D341Med (cell line): ENCODE data around the gene BTBD16.

ENCODE experiments used
- DNase-seq: peaks from one replicate; pipeline ENCODE4 v3.0.0; 2012; ENCODE audit warnings: low spot score

Gene BTBD16

DNA sequence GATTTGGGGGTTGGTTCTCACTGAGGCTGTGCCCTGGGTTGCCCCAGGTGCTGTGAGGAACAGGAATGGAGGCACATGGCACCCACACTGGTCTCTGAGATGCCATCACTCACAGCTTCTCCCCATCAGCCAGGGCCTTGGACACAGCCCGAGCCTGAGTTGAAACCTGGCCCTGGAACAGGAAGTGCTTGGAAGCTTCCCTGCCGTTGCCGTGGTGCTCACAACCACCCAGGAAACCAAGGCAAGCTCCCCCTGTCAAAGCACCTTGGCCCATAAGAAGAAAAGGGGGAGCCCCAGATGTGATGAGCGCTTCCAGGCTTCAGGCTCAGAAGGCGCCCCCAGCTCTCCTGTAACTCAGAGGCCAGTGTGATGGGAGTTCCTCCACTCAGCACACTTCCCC, at the start of gene BTBD16:
Gene BTBD16, plus strand, starts transcription at position 221 of the 400 bp plus-strand sequence. CDS start 3,786 bp downstream, outside the sequence.
- no peak for DNase-seq

DNA sequence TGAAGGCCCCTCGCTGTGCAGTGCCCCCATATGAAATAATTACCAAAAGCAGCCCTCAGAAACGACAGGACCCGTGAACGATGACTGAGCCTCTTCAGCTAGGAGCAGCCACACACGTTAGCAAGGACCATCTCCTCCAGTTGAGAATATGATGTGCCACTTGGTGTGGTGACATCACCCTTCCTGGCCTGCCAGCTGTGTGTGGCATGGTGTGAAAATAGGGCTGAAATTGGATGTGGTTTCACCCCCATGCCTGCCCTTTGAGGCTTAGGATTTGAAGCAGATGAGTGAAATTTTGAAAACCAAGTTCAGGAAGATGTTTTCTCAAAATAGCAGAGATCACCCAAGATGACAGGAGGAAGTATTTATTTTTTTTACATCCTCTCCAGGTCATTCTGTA, 49.1 kb upstream of the BTBD16 start:
- no peak for DNase-seq

DNA sequence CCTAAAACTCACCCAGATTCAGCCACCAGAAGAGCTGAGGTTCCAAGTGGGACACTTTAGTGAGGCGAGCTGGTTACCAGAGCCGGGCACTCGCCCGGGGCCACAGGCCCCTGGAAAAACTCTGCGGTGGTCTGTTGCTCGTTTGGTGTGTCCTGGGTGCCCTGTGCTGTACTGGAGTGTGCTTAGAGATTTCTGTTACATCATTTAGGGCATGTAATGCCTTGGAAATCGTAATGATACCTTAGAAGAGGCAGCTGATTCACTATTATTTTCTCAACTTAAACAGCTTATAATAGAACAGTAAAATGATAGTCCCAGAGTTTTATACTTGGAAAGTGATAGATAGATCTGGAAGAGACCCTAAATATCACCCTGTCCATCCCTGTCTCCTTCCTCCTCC, 48.5 kb upstream of the BTBD16 start:
- no peak for DNase-seq

DNA sequence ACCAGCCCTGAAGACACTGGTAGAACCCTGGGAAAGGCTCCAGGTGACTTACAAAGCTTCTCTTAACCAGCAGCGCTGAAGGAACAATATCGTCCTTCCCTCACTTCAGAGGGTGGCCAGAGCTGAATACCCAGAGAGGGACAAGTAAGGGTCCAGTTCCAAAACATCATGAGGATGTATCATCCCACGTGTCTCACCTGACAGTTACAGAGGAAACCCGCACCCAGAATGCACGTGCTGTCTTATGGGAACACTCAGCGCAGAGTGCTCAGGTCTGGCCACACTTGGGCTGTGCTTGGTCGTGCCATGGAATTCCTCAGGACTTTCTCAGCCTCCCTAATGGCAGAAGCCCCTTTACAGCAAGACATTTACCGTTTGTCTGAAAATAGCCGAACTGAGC, 46.9 kb upstream of the BTBD16 start:
- no peak for DNase-seq

DNA sequence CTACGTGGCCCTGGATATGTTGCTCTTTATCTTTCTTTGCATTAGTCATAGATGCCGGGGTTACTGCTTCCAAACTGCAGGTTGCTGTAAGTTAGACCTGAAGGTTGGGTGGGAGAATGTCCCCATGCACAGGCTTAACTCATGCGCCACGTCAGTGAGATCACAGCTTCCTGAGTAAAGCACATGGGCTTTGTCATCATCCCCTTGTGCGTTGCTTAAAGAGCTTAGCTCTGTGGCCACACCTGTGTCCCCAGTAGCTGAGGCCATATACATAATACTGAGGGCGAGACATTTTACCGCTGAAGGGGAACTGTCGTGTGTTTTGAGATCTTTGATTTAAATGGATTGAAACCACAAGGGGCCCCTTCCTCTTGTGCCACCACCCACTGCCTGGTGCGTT, 45.8 kb upstream of the BTBD16 start:
- DNase-seq = no peak

DNA sequence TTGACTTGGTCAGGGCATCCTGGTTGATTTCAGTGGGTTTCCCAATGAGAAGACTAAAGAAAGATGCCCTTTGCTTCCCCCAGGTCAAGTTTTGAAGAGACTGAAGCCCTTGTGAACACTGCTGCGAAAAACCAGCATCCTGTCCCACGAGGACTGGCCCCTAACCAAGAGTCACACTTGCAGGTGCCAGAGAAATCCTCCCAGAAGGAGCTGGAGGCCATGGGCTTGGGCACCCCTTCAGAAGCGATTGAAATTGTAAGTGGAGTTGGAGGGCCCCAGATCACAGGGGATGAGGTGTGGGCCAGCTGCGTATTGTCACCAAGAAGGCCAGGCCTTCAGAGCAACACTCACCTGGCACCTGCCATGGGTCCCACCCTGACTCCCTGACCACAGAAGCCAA, 43.3 kb upstream of the BTBD16 start:
- DNase-seq = no peak

DNA sequence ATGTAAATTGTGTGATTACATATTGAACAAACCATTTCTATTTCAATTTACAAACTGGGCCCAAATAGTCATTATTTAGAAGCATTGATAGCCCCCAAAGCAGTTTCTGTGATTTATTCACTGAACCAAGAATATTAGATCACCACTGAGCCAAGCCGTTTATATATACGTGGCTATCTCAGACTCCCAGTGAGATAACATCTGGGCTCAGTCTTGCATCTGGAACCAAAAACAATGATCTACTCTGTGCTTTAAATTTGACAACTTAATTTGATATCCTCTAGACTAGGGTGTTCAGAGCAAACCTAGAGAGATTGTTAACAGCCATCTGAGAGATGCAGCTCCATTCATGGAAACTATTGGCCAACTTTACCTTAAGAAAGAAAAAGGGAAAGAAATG, 41.4 kb upstream of the BTBD16 start:
- DNase-seq = no peak

DNA sequence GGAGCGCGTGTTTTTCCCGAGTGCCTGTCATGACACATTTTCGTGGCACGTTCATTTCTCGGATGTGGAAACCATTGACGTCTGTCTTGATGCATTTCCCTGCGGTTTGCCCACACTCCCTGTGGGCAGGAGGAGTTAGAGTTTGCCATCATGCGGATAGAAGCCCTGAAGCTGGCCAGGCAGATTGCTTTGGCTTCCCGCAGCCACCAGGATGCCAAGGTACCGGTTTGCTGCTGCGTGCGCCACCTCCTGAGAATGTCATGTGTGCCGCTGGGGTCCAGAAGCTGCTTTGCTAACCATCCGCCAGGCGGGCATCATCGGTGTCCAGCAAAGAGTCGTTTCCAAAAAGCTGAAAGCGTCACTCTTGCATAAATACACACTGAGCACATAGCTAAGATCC, 40.9 kb upstream of the BTBD16 start:
- DNase-seq = no peak

DNA sequence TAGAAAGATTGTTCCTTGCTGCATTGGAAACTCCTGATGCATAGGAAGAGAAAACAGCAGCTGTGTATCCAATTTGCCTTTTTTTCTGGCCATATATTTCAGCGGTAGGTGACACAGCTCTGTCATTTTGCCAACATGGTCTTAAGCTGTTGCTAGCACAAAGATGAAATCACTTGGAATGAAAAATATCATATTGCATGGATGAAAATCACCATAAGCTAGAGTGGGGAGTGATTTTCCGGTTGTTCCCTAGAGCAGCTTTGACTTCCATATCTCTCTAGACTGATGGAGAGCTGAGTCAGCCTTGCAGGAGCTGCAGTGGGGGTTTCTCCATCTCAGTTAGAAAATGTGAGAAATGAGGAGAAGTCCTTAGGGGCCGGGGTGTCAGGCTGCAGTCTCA, 38.3 kb upstream of the BTBD16 start:
- DNase-seq = no peak

DNA sequence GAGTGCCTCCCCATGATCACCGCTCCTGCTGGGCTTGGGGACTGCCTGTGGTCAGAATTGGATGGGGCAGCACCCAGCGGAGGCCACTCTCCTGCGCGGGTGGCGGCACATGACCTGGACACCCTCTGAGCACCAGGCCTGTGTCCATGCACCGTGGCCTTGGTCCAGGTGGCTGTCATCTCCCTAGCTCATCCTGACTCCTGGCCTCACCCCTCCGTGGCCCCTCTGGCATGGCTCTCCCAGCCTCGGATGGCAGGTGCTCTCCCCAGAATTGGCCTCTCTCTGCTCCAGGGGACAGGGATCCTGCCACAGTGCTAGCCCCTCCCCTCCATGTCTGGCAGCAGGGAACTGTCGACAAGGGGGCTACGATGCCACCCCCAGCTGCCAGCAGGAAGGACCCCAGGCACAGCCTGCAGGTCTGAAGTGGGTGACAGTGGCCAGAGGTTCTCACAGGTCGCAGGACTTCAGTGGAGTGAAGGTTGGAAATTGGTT, 37.2 kb upstream of the BTBD16 start:
- no peak for DNase-seq

DNA sequence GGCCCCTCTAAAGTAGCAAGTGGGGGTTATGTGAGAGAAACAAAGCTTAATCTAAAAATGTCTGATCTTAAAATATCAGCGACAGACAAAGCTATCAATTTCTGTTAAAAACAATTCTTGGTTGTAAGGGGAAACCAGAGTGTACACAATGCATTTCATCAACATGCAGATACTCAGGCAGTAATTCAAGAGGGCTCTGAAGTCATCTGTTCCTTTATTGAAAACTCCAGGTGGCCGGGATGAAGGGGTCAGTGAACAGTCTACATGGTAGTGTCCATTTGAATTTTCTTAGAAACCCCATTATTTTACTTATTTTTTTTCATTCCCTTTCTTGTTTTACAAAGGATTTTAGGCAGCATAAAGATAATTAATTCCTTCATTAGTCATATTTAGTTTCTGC, 36.7 kb upstream of the BTBD16 start:
- DNase-seq = no peak

DNA sequence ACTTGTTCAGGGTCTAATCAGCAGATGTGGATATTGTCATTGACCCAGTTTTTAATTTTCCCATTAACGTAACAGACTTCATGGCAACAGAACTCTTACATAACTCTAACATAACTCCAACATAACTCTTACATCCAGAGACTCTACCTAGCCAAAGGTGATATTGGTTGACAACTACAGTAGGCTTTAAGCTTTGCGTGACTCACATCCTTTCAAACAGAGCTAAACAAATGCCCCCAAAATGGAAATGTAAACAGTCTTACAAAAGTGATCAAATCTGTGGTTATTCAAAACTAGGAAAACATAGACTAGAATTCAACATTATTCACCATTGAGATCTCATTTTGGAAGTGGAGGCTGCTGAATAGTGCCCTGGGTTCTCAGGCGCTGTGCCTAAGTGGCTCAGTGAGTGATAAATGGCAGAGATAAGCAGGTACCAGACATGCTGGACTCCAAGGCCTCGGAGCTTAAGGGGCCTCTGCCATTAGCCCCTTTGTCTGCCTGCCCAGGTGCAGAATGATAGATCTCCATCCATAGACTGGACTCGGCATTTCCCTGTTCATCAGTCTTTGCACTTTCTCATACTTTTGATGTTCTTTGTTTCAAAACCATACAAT, 34.3 kb upstream of the BTBD16 start:
- DNase-seq = no peak

DNA sequence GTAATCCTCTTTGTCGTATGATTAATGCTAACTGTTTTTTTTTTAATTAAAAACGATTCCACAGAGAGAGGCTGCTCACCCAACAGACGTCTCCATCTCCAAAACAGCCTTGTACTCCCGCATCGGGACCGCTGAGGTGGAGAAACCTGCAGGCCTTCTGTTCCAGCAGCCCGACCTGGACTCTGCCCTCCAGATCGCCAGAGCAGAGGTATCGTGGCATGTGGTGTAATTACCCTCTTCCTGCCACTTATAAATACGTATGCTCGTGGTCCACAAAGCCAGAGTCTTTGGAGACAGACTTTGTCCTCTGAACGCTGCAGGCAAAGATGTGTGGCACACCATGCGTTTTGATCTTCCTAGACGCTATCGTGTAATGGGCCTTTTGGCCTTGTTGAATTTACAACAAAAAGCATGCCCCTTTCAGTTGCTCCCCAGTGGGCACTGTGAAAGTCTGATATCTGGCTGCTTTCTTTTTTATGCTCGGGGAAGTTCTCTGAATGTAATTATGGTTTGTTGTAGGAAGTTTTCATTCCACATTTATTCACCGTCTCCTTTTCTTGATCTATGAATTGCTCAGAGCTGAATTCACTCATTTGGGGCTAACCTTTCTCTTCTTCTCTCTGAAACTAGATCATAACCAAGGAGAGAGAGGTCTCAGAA, 33.6 kb upstream of the BTBD16 start:
- no peak for DNase-seq

DNA sequence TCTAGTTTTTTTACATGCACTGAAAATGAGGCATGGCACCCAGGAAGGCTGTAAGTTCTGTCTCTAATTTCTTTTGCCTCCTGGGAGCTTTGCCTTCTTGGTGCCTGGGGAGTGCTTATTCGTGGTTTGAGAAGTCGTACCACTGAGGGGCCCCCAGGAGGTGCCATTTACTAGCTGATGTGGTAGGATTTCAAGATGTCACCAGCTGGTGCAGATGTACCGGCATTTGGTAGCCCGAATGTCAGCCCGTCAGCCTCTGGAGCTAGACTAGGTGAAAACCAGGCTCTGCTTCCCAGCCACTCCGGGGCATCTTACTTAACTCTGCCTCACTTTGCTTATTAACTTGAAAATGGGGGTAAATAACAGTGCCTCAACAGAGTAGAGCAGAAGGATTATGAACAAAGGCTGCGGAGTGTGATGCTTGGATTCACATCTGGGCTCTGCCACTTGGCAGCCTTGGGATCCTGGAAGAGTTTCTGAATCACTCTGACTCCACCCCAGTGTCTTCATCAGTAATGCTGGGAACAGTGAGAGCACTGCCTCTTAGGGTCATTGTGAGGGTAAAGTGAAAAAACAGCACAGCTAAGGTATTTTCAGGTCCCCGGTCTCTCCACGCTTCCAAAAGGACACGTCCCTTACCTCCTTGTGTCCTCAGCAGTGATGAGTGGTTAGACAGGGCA, 31.4 kb upstream of the BTBD16 start:
- DNase-seq = no peak

DNA sequence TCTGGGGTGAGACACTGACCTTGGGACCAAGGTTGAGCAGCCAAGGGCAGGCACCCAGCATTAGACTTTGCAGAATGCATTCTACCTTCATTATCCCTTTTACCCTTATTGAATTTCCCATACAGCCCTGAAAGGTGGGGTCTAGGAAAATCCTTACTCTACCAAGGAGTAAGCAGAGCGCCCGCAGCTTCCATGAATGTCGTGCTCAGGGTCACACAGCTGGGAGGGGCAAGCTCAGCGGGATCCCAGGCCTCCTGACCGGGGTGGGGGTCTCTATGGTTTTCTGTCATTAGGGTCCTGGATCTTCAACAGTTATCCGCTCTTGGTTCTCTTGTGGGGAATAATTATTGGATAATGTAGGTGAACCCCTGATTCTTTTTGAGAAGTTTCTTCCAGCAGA, 30.7 kb upstream of the BTBD16 start:
- DNase-seq = no peak

DNA sequence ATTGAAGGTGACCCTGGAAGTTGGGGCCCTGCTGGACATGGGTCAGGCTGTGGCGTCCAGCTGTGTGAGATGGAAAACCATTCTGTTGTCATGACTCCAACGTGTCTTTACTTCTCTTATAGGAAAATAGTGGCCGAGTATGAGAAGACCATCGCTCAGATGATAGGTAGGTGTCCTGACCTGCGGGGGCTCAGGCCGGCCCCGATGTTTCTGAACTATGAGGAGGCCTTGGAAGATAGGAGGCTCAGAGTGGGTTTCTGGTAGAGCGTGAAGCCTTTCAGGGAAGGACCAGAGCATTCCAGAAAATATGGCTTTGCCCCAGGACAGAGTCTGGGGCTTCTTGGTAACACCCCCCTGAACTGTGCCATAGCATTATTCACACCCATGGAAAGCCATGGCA, 29.3 kb upstream of the BTBD16 start:
- DNase-seq = no peak

DNA sequence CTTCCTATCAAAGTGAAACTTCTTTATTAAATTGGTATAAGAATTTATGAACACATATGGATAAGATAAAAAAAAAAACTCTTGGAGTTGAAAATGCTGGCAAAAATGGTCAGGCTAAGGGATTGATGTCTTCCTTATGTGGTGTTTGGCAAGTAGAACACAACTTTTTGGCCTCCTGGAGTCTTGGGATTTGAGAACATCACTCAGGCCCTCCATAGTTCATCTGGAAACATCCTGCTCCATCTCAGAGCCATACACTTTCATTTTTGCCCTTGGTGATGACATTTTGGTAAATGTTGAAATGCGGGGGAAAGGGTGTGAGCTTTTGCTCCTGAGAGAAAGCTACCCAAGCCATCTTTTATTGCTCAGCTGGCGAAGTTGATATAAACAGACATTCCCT, 27.5 kb upstream of the BTBD16 start:
- DNase-seq = no peak

DNA sequence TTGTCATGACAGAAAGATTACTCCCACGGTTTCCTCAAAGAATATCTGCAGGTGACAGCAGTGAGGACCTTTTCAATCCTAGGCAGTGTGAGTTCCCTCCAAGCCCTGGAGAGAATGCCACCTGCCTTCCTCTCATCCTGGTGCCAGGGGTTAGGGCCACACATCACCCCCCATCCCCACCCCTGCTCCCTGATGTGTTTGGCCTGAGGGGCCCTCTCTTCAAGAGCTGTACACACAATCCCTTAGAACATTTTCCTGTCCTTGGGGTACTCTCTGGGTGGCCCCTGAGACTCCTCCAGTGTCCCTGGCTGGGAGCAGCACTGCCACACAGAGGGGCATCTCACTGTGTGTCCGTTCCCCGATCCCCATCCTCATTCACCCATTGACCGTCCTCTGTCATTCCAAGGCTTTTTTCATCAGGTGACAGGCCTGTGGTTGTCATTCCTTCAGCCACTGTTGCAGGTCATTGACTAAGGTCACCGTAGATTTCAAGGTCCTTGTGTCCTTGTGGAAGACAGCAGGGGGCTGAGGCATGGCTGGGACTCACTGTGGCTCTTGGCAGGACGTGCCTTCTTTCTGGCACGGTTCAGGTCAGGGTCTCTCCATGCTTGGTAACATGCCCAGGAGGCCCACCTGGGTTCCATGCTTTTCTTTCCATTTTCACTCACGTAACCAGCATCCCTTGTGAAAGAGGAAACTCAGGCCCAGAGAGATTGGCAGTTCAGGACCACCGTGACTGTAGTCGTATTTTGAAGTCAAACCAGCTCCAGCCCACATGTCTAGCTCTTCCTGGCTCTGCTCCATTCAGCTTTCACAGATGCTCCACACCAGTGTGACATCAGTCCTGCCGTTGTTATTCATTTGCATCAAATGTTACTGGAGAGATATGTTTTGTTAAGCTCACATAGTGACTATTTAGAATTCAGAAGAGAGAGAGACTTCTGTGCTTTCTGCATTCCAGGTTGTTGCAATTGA, 26.8 kb upstream of the BTBD16 start:
- DNase-seq = no peak

DNA sequence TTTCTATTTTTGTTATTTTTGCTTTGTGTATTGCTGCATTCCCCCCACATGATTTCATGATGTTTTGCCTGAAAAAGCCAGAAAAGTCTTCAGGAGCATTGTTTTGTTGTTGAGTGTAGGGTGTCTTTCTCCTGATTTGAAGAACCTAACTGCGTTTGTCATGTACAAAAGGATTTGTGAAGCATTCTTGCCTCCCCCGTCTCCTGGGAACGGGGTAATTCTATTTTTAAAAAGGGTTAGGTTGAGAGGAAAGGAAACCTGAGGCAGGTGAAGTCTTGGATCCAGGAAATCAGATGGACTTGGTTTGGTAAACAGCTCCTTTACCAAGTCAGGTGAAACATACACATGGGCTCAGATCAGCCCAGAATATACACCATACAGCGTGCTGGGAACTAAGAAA, 26.0 kb upstream of the BTBD16 start:
- DNase-seq = no peak

DNA sequence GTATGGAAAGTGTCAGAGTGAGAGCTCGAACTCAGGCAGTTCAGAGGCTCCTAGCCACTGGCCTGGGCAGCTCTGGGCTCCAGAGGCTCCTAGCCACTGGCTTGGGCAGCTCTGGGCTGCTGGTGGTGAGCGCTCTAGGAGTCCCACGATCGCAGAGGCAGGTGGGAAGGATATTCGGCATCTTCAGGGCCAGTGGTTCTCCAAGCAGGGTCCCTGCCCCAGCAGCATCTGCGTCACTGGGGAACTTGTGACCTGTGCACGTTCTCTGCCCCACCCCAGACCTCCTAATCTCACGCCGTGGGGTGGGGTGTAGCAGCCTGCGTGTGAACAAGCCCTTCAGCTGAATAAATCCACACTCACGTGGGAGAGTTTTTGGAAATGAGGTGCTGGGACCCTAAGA, 25.2 kb upstream of the BTBD16 start:
- DNase-seq = no peak

DNA sequence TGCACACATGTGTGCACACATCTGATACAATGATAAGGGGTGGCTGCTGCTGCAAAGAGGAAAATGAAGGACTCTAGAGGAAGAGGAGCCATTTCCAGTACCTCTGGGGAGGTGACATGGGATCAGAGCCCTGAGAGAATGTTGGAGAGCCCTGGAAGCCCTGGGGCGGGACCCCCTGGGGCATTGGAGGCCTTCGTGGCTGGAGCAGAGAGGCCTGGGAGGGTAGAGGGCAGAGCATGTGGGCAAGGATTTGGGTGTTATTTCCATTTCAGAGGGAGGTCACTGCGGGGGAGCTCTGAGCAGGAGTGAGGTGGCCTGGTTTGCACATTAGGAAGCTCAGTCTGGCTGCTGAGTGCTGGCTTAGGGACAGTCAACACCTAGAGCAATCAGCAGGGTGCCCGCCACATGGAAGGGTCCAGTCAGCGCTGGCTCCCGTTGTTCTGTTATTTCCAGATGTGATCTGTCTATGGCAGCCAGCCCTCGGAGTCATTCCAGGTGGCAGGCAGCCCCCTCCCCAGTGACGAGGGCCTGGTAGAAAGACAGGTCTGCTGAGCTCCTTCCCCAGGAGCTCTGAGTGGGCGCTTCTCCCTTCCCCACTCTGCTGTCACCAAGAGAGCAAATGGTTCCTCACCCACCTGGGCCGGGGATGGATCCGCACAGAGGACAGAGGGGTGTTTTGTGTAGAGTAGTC, 24.1 kb upstream of the BTBD16 start:
- DNase-seq = no peak
